HEK293 (cell line): Measurements from ENCODE around the gene RINL.
A peak's percentile ranks its signal among the peaks of the same experiment; 100 is the strongest.

Experiments used
- FEZF1 ChIP-seq: fragments of 450-650 bp; formaldehyde crosslinking; IDR thresholded peaks from 2 replicates; pipeline ENCODE4 v1.5.1; 2016; ENCODE audit warnings: missing biosample characterization, missing genetic modification characterization
- GLI4 ChIP-seq: fragments of 450-650 bp; formaldehyde crosslinking; IDR thresholded peaks from 2 replicates; pipeline ENCODE4 v1.5.1; 2016; ENCODE audit warnings: missing biosample characterization, missing genetic modification characterization
- GLIS2 ChIP-seq: fragments of 450-650 bp; formaldehyde crosslinking; IDR thresholded peaks from 2 replicates; pipeline ENCODE4 v1.5.1; 2016; ENCODE audit warnings: missing biosample characterization, missing genetic modification characterization
- IKZF3 ChIP-seq: fragments of 450-650 bp; IDR thresholded peaks from 2 replicates; pipeline ENCODE4 v1.5.0; 2018; ENCODE audit warnings: missing biosample characterization, mild to moderate bottlenecking, missing genetic modification characterization, moderate library complexity
- KLF8 ChIP-seq: fragments of 450-650 bp; formaldehyde crosslinking; IDR thresholded peaks from 2 replicates; pipeline ENCODE4 v1.5.1; 2016; ENCODE audit warnings: missing biosample characterization, missing genetic modification characterization
- OSR2 ChIP-seq: fragments of 450-650 bp; formaldehyde crosslinking; IDR thresholded peaks from 2 replicates; pipeline ENCODE4 v1.5.1; 2016; ENCODE audit warnings: missing biosample characterization, missing genetic modification characterization
- OVOL3 ChIP-seq: fragments of 450-650 bp; formaldehyde crosslinking; IDR thresholded peaks from 2 replicates; pipeline ENCODE4 v1.5.1; 2016; ENCODE audit warnings: missing biosample characterization, missing genetic modification characterization
- PRDM1 ChIP-seq: fragments of 450-650 bp; formaldehyde crosslinking; IDR thresholded peaks from 2 replicates; pipeline ENCODE4; 2016; ENCODE audit warnings: missing biosample characterization, missing genetic modification characterization
- SCRT2 ChIP-seq: fragments of 450-650 bp; formaldehyde crosslinking; IDR thresholded peaks from 2 replicates; pipeline ENCODE4 v1.5.1; 2016; ENCODE audit warnings: missing biosample characterization, missing genetic modification characterization
- ZFP41 ChIP-seq: fragments of 450-650 bp; formaldehyde crosslinking; IDR thresholded peaks from 2 replicates; pipeline ENCODE4 v1.5.1; 2016; ENCODE audit warnings: missing biosample characterization, missing genetic modification characterization, borderline replicate concordance
- ZNF19 ChIP-seq: fragments of 450-650 bp; formaldehyde crosslinking; IDR thresholded peaks from 2 replicates; pipeline ENCODE4; 2016; ENCODE audit warnings: missing biosample characterization, missing genetic modification characterization, low read depth
- ZNF214 ChIP-seq: fragments of 450-650 bp; formaldehyde crosslinking; IDR thresholded peaks from 2 replicates; pipeline ENCODE4 v1.5.1; 2017; ENCODE audit warnings: missing biosample characterization, mild to moderate bottlenecking, missing genetic modification characterization, borderline replicate concordance
- ZNF266 ChIP-seq: fragments of 450-650 bp; formaldehyde crosslinking; IDR thresholded peaks from 2 replicates; pipeline ENCODE4 v1.5.1; 2016; ENCODE audit warnings: missing biosample characterization, missing genetic modification characterization, low read depth
- ZNF37A ChIP-seq: fragments of 450-650 bp; IDR thresholded peaks from 2 replicates; pipeline ENCODE4 v1.5.1; 2018; ENCODE audit warnings: missing biosample characterization, missing genetic modification characterization
- ZNF433 ChIP-seq: fragments of 450-650 bp; formaldehyde crosslinking; IDR thresholded peaks from 2 replicates; pipeline ENCODE4 v1.5.1; 2016; ENCODE audit warnings: missing biosample characterization, missing genetic modification characterization, low read depth
- ZNF548 ChIP-seq: fragments of 450-650 bp; formaldehyde crosslinking; IDR thresholded peaks from 2 replicates; pipeline ENCODE4 v1.5.1; 2016; ENCODE audit warnings: missing biosample characterization, missing genetic modification characterization
- ZNF560 ChIP-seq: fragments of 450-650 bp; formaldehyde crosslinking; IDR thresholded peaks from 2 replicates; pipeline ENCODE4 v1.5.1; 2017; ENCODE audit warnings: missing biosample characterization, missing genetic modification characterization, borderline replicate concordance
- ZNF610 ChIP-seq: fragments of 450-650 bp; formaldehyde crosslinking; IDR thresholded peaks from 2 replicates; pipeline ENCODE4 v1.5.1; 2016; ENCODE audit warnings: missing biosample characterization, missing genetic modification characterization, borderline replicate concordance
- ZNF623 ChIP-seq: fragments of 450-650 bp; formaldehyde crosslinking; IDR thresholded peaks from 2 replicates; pipeline ENCODE4 v1.5.1; 2016; ENCODE audit warnings: missing biosample characterization, missing genetic modification characterization
- ZNF629 ChIP-seq: fragments of 450-650 bp; formaldehyde crosslinking; IDR thresholded peaks from 2 replicates; pipeline ENCODE4 v1.5.1; 2017; ENCODE audit warnings: missing biosample characterization, missing genetic modification characterization
- ZNF658 ChIP-seq: fragments of 450-650 bp; formaldehyde crosslinking; IDR thresholded peaks from 2 replicates; pipeline ENCODE4; 2016; ENCODE audit warnings: missing biosample characterization, missing genetic modification characterization
- ZNF677 ChIP-seq: fragments of 450-650 bp; IDR thresholded peaks from 2 replicates; pipeline ENCODE4 v1.5.0; 2018; ENCODE audit warnings: missing biosample characterization, mild to moderate bottlenecking, missing genetic modification characterization, moderate library complexity
- ZSCAN30 ChIP-seq: fragments of 450-650 bp; IDR thresholded peaks from 2 replicates; pipeline ENCODE4 v1.5.1; 2018; ENCODE audit warnings: missing biosample characterization, mild to moderate bottlenecking, missing genetic modification characterization, moderate library complexity
- TF ChIP-seq, protein P1 (sequence below): fragments of 450-650 bp; formaldehyde crosslinking; IDR thresholded peaks from 2 replicates; pipeline ENCODE4 v1.5.1; 2017; ENCODE audit warnings: missing biosample characterization, missing genetic modification characterization
- TF ChIP-seq, protein P2 (sequence below): fragments of 450-650 bp; formaldehyde crosslinking; IDR thresholded peaks from 2 replicates; pipeline ENCODE4 v1.5.1; 2017; ENCODE audit warnings: missing biosample characterization, missing genetic modification characterization
- TF ChIP-seq, protein P3 (sequence below): fragments of 450-650 bp; formaldehyde crosslinking; IDR thresholded peaks from 2 replicates; pipeline ENCODE4 v1.5.1; 2016; ENCODE audit warnings: missing biosample characterization, missing genetic modification characterization, borderline replicate concordance
- TF ChIP-seq, protein P4 (sequence below): fragments of 450-650 bp; IDR thresholded peaks from 2 replicates; pipeline ENCODE4 v1.5.1; 2018; ENCODE audit warnings: missing biosample characterization, mild to moderate bottlenecking, missing genetic modification characterization
- TF ChIP-seq, protein P5 (sequence below): fragments of 450-650 bp; formaldehyde crosslinking; IDR thresholded peaks from 2 replicates; pipeline ENCODE4 v1.5.1; 2016; ENCODE audit warnings: missing biosample characterization, missing genetic modification characterization
- TF ChIP-seq, protein P6 (sequence below): fragments of 450-650 bp; formaldehyde crosslinking; conservative IDR thresholded peaks from 2 replicates; pipeline ENCODE4 v1.5.1; 2016; ENCODE audit warnings: low read depth, missing biosample characterization, missing genetic modification characterization

RINL gene

DNA sequence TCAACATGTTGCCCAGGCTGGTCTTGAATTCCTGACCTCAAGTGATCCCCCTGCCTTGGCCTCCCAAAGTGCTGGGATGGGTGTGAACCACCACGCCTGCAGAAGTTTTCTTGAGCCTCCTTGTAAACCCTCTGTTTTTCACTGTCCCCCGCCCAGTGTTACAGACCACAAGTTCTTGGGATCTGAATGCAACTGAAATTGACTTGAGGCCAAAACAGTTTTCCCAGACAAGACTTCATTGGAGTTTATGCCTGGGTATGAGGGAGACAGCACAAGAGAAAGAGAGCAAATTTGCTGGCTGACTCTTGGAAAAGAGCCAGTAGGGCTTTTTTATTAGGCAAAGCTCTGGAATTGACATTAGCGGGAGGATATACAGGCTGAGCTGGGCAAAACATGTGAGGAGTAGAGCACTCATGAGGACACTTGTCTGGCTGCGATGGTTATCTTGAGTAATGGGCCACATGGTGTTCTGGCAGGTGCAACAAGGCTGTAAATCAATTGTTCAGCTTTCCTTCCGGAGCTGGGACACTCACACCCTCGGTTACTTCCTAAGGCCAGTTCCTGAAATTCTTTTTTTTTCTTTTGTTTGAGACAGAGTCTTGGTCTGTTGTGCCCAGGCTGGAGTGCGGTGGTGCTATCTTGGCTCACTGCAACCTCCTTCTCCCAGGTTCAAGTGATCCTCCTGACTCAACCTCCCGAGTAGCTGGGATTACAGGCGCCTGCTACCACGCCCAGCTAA is 15.6 kb downstream of the RINL start (continued):
- TF ChIP-seq, protein P1, sequence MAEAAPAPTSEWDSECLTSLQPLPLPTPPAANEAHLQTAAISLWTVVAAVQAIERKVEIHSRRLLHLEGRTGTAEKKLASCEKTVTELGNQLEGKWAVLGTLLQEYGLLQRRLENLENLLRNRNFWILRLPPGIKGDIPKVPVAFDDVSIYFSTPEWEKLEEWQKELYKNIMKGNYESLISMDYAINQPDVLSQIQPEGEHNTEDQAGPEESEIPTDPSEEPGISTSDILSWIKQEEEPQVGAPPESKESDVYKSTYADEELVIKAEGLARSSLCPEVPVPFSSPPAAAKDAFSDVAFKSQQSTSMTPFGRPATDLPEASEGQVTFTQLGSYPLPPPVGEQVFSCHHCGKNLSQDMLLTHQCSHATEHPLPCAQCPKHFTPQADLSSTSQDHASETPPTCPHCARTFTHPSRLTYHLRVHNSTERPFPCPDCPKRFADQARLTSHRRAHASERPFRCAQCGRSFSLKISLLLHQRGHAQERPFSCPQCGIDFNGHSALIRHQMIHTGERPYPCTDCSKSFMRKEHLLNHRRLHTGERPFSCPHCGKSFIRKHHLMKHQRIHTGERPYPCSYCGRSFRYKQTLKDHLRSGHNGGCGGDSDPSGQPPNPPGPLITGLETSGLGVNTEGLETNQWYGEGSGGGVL (tag by site-specific recombination) = peak; percentile 72
- 0 out of 2 replicates have a peak, but pooled peaks have one; percentile 51 for TF ChIP-seq ZNF19 (tag by site-specific recombination)
- TF ChIP-seq ZNF214 = no peak
- peak; percentile 91 for TF ChIP-seq OVOL3 (tag by site-specific recombination)
- TF ChIP-seq, protein P2, sequence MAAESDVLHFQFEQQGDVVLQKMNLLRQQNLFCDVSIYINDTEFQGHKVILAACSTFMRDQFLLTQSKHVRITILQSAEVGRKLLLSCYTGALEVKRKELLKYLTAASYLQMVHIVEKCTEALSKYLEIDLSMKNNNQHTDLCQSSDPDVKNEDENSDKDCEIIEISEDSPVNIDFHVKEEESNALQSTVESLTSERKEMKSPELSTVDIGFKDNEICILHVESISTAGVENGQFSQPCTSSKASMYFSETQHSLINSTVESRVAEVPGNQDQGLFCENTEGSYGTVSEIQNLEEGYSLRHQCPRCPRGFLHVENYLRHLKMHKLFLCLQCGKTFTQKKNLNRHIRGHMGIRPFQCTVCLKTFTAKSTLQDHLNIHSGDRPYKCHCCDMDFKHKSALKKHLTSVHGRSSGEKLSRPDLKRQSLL (tag by site-specific recombination) = peak; percentile 87
- TF ChIP-seq, protein P3, sequence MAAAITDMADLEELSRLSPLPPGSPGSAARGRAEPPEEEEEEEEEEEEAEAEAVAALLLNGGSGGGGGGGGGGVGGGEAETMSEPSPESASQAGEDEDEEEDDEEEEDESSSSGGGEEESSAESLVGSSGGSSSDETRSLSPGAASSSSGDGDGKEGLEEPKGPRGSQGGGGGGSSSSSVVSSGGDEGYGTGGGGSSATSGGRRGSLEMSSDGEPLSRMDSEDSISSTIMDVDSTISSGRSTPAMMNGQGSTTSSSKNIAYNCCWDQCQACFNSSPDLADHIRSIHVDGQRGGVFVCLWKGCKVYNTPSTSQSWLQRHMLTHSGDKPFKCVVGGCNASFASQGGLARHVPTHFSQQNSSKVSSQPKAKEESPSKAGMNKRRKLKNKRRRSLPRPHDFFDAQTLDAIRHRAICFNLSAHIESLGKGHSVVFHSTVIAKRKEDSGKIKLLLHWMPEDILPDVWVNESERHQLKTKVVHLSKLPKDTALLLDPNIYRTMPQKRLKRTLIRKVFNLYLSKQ (tag by site-specific recombination) = no peak
- no peak for TF ChIP-seq ZNF266 (tag by site-specific recombination)
- peak; percentile 96 for TF ChIP-seq ZNF610 (tag by site-specific recombination)
- TF ChIP-seq ZNF658 (tag by site-specific recombination) = no peak
- TF ChIP-seq ZNF623 (tag by site-specific recombination) = no peak
- TF ChIP-seq, protein P4, sequence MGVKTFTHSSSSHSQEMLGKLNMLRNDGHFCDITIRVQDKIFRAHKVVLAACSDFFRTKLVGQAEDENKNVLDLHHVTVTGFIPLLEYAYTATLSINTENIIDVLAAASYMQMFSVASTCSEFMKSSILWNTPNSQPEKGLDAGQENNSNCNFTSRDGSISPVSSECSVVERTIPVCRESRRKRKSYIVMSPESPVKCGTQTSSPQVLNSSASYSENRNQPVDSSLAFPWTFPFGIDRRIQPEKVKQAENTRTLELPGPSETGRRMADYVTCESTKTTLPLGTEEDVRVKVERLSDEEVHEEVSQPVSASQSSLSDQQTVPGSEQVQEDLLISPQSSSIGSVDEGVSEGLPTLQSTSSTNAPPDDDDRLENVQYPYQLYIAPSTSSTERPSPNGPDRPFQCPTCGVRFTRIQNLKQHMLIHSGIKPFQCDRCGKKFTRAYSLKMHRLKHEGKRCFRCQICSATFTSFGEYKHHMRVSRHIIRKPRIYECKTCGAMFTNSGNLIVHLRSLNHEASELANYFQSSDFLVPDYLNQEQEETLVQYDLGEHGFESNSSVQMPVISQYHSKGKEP (tag by site-specific recombination) = peak; percentile 90
- peak; percentile 93 for TF ChIP-seq OSR2 (tag by site-specific recombination)
- peak; percentile 99 for TF ChIP-seq SCRT2
- TF ChIP-seq ZSCAN30 (tag by site-specific recombination) = peak; percentile 98
- TF ChIP-seq, protein P5, sequence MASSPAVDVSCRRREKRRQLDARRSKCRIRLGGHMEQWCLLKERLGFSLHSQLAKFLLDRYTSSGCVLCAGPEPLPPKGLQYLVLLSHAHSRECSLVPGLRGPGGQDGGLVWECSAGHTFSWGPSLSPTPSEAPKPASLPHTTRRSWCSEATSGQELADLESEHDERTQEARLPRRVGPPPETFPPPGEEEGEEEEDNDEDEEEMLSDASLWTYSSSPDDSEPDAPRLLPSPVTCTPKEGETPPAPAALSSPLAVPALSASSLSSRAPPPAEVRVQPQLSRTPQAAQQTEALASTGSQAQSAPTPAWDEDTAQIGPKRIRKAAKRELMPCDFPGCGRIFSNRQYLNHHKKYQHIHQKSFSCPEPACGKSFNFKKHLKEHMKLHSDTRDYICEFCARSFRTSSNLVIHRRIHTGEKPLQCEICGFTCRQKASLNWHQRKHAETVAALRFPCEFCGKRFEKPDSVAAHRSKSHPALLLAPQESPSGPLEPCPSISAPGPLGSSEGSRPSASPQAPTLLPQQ (tag by site-specific recombination) = peak; percentile 88
- no peak for TF ChIP-seq ZNF560 (tag by site-specific recombination)
- peak; percentile 93 for TF ChIP-seq IKZF3 (tag by site-specific recombination)
- TF ChIP-seq ZFP41 = no peak
- TF ChIP-seq KLF8 (tag by site-specific recombination) = no peak; the same call in 1 of the 2 replicates
- no peak for TF ChIP-seq ZNF37A
- TF ChIP-seq, protein P6, sequence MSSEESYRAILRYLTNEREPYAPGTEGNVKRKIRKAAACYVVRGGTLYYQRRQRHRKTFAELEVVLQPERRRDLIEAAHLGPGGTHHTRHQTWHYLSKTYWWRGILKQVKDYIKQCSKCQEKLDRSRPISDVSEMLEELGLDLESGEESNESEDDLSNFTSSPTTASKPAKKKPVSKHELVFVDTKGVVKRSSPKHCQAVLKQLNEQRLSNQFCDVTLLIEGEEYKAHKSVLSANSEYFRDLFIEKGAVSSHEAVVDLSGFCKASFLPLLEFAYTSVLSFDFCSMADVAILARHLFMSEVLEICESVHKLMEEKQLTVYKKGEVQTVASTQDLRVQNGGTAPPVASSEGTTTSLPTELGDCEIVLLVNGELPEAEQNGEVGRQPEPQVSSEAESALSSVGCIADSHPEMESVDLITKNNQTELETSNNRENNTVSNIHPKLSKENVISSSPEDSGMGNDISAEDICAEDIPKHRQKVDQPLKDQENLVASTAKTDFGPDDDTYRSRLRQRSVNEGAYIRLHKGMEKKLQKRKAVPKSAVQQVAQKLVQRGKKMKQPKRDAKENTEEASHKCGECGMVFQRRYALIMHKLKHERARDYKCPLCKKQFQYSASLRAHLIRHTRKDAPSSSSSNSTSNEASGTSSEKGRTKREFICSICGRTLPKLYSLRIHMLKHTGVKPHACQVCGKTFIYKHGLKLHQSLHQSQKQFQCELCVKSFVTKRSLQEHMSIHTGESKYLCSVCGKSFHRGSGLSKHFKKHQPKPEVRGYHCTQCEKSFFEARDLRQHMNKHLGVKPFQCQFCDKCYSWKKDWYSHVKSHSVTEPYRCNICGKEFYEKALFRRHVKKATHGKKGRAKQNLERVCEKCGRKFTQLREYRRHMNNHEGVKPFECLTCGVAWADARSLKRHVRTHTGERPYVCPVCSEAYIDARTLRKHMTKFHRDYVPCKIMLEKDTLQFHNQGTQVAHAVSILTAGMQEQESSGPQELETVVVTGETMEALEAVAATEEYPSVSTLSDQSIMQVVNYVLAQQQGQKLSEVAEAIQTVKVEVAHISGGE (tag by site-specific recombination) = peak; percentile 40; the same call in 1 of the 2 replicates
- TF ChIP-seq GLIS2 (tag by site-specific recombination) = 0 out of 2 replicates have a peak, but pooled peaks have one; percentile 33
- TF ChIP-seq GLI4 (tag by site-specific recombination) = no peak
- peak; percentile 70 for TF ChIP-seq PRDM1
- TF ChIP-seq ZNF677 (tag by site-specific recombination) = peak; percentile 87
- TF ChIP-seq FEZF1 = peak; percentile 99
- no peak for TF ChIP-seq ZNF433 (tag by site-specific recombination)
- no peak for TF ChIP-seq ZNF548
- TF ChIP-seq ZNF629 (tag by site-specific recombination) = peak; percentile 81
